Measurements from ENCODE around the gene ISG15. TPM values are rescaled to one million over a fixed set of nuclear protein-coding genes. Genes with fewer than 3 reads are reported as not detected.

Gene ISG15
- total and polyA plus RNA-seq, 9 of the 15 experiments (the other 6 are each of a cell fraction or from before 2014, with no cell fraction given): 0.40 to 58.3 (median 12.2) TPM

- no peak for TF ChIP-seq HDAC3 (IDR thresholded peaks at IDR 0.05; ENCODE audit: borderline replicate concordance, partially characterized antibody)
- TF ChIP-seq GABPA (tag; conservative IDR thresholded peaks at IDR 0.05; ENCODE audit: low read depth): peak; percentile 89
- no peak for TF ChIP-seq RBM17 (IDR thresholded peaks at IDR 0.05; ENCODE audit: borderline replicate concordance, low read depth, low read length)
- TF ChIP-seq ZC3H4 (CRISPR knock-in tag; IDR thresholded peaks at IDR 0.05; ENCODE audit: borderline replicate concordance): no peak
- TF ChIP-seq THRAP3 (IDR thresholded peaks at IDR 0.05; ENCODE audit: borderline replicate concordance): no peak
- no peak for TF ChIP-seq MLX (CRISPR knock-in tag; conservative IDR thresholded peaks at IDR 0.05)
- no peak for TF ChIP-seq XRCC5 (IDR thresholded peaks at IDR 0.05; ENCODE audit: low read depth, low read length)
- TF ChIP-seq BCOR (IDR thresholded peaks at IDR 0.05): peak; percentile 99
- TF ChIP-seq SNRNP70 (optimal IDR thresholded peaks at IDR 0.05; ENCODE audit: low read depth, low read length): no peak
- no peak for TF ChIP-seq FIP1L1 (IDR thresholded peaks at IDR 0.05; ENCODE audit: low read depth, low read length, poor library complexity, severe bottlenecking)
- TF ChIP-seq DIDO1 (tag; IDR thresholded peaks at IDR 0.05; ENCODE audit: low read depth): no peak
- TF ChIP-seq USF1 (CRISPR knock-in tag; IDR thresholded peaks at IDR 0.05): no peak
- TF ChIP-seq IRF1 (CRISPR knock-in tag; IDR thresholded peaks at IDR 0.05; ENCODE audit: borderline replicate concordance): no peak
- TF ChIP-seq ETV1 (tag; conservative IDR thresholded peaks at IDR 0.05; ENCODE audit: low read depth): no peak
- no peak for TF ChIP-seq ZNF445 (CRISPR knock-in tag; IDR thresholded peaks at IDR 0.05; ENCODE audit: low read depth)
- TF ChIP-seq ZFX (CRISPR knock-in tag; IDR thresholded peaks at IDR 0.05): peak; percentile 51
- TF ChIP-seq CREB1 (IDR thresholded peaks at IDR 0.05): peak; percentile 9; the same call in 1 of the 2 replicates
- no peak for TF ChIP-seq CREB1 (CRISPR knock-in tag; IDR thresholded peaks at IDR 0.05)
- TF ChIP-seq HOXB6 (CRISPR knock-in tag; IDR thresholded peaks at IDR 0.05; ENCODE audit: borderline replicate concordance): no peak
- TF ChIP-seq SAFB (IDR thresholded peaks at IDR 0.05; ENCODE audit: borderline replicate concordance, low read depth, low read length): no peak
- no peak for TF ChIP-seq CBFA2T3 (IDR thresholded peaks at IDR 0.05)
- no peak for TF ChIP-seq JUN (IDR thresholded peaks at IDR 0.05; ENCODE audit: borderline replicate concordance, low read depth, low read length)
- TF ChIP-seq JUN (CRISPR knock-in tag; IDR thresholded peaks at IDR 0.05; ENCODE audit: borderline replicate concordance): no peak; the same call in 1 of the 2 replicates
- TF ChIP-seq ZBTB9 (CRISPR knock-in tag; IDR thresholded peaks at IDR 0.05): no peak
- no peak for TF ChIP-seq BACH1 (tag; IDR thresholded peaks at IDR 0.05)
- TF ChIP-seq NEUROD1 (IDR thresholded peaks at IDR 0.05; ENCODE audit: borderline replicate concordance, low read depth, low read length, partially characterized antibody): no peak
Measured at GRCh38 chr1:1019122-1019999, 6.1 kb downstream of the ISG15 start (continued).
